GM21360 (cell line): ENCODE measurements around the gene PRAC2.

Experiments used
- ATAC-seq: cut with Tn5 transposase; IDR thresholded peaks from one replicate; pipeline ENCODE4 v1.9.1; 2021; ENCODE audit warnings: mild to moderate bottlenecking, moderate library complexity; ENCODE audit not compliant: unreplicated experiment

Gene PRAC2

DNA sequence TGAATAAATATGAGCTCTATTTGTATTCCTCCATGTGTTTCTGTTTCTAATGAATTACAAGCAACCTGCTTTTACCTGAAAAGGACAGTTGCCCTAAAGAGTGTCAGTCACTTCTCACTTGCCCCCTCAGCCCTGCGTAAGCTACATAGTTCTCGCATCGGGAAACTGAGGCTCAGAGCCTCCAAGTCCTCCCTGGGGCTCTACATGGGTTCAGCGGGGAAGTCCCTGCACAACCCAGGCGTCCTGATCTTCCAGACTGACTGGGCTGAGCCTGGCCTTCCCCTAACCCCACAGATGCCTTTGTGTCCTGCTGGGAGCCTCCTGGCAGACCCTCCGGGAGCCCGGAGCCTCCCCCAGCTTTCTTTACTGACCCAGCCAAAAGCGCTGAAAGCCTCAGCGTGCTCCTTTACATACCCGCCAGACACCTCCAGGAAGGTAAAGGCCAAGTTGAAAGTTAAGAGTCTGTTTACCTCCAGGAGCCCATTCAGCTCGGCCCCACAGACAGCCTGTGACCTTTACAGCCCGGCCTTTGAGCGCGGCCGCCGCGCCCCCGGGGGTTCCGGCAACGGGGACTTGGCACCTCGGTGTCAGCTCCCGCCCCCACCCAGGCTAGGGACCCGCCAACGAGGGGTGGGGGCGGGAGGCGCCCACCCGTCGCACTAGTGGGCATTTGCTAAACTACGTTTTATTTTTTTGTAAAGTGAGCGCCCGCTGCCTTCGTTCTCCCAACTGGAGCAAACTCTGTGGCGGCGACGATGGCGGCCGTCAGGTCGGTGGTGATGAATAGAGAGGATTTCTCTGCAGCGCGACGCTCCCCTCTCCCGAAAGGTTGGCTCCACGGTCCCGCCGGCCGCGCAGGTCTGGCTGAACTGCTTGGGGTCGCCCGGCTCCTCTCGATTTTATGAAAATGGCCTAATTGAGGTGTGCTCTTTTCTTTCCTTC lies 10.0 kb downstream of the PRAC2 start:
- ATAC-seq, result no peak

DNA sequence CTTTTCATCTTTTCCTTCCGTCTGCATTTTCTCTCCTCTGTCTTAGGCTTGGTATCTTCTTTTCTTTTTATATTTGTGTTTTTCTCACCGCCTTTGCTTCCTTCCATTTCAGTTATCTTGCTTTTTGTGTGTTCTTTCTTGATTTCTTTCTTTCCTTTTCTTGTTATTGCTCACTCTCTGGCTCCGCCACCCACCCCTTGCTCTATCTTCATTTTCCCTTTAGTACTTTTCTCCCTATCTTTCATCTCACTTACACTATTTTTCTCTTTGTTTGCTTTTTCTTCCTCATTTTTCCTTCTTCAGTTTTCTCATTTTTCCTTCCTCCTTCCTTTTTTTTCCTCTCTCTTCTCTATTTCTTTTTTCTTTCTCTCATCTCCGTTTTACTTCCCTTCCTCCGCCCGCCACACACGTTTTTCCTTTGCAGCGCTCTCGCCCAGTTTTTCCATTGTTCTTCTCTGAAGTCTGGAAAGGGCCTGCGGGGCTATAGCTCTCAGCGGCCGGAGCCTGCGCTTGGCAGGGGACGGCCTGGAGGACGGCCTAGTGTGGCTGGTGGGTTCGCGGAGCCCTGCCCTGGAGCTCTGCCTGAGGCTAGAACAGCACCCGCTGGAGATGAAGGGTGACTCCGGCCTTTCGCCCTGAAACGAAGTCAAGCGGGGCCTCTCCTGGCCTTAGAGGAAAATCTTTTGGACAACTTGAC lies 10.8 kb downstream of the PRAC2 start:
- ATAC-seq, result no peak

DNA sequence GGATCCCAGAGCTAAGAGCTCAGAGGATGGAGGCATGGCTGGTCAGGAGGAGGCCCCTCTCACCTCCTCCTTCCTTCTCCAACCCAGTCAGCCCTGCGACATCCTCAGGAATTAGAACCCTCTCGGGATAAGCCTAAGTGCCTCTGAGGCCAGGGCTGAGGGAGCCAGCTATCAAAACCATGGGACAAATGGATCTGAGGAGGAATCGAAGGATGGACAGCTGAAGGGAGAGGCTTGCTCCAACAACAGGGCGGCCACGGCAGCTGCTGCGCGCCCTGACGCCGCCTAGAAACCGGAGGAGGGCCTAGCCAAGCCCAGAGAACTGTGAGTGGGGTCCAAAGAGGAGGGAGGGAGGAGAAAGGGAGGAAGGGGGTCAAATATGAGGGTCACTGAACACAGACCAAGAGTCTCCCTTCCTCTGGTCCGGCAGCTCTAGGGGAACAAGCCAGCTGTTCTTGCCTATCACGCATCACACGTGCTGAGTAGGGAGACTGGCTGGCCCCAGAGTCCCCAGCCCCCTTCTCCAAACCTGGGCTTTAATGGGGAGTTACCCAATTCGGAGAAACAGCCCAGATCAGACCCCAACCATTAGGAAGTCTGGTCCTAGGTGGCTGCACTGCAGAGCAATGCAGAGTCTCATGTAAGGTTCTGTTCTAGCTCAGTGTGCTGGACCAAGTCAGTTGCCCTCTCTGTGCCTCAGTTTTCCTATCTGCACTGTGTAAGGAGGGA lies 11.5 kb downstream of the PRAC2 start:
- no peak for ATAC-seq

DNA sequence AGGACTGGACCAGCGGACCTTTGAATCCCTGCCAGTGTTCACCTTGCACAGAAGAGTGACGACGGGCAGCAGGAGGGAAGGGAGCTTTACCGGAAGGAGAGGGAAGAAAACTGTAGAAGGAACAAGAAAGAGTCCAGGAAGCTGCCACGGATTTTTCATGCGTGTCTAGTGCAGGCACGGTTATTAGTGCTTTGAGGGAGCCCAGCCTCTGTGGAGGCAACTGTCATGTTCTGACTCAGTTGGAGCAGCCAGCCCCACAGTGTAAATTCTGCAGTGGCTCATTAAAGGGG lies 12.0 kb downstream of the PRAC2 start:
- ATAC-seq, result no peak

DNA sequence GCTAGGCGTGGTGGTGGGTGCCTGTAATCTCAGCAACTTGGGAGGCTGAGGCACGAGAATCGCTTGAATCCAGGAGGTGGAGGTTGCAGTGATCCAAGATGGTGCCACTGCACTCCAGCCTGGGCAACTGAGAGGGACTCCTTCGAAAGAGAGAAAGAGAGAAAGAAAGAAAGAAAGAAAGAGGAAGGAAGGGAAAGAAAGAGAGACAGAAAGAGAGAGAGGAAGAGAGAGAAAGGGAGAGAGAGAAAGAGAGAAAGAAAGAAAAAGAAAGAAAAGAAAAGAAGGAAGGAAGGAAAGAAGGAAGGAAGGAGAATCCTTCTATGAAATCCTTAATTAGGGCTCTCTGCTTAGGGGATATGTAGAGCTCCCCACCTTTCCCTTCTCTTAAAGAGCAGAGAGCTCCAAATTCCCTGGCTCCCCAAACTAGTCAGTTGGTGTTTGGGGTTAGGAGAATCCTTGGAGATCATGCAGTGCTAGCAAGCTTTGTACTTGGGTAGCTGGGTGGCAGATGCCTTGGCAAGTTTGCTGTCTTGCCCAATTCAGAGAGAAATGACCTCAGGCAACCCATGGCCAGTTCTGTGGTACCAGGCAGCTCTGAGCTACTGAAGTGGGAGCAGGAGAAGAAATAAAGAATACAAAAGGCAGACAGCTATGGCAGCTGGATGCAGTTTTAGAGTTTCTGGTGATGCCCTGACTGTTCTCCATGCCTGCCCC lies 14.5 kb downstream of the PRAC2 start:
- no peak for ATAC-seq

DNA sequence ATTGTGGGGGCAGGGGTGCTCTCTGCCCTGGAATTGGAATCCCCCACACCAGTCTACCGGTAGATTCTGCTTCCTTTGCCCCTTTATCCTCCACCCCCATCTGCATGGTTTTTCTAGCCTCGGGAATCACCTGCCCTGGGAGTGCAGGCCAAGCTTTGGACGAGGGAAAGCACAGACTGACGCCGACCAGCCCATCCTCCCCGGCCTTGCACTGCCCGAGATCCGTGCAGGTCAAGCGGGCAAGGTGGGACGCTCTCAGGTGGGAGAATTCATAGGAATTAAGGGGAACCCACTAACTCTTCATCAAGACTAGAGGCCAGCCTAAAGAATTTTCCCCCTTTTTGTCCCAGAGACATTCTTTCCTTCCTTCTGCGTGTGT lies 15.4 kb downstream of the PRAC2 start:
- no peak for ATAC-seq

DNA sequence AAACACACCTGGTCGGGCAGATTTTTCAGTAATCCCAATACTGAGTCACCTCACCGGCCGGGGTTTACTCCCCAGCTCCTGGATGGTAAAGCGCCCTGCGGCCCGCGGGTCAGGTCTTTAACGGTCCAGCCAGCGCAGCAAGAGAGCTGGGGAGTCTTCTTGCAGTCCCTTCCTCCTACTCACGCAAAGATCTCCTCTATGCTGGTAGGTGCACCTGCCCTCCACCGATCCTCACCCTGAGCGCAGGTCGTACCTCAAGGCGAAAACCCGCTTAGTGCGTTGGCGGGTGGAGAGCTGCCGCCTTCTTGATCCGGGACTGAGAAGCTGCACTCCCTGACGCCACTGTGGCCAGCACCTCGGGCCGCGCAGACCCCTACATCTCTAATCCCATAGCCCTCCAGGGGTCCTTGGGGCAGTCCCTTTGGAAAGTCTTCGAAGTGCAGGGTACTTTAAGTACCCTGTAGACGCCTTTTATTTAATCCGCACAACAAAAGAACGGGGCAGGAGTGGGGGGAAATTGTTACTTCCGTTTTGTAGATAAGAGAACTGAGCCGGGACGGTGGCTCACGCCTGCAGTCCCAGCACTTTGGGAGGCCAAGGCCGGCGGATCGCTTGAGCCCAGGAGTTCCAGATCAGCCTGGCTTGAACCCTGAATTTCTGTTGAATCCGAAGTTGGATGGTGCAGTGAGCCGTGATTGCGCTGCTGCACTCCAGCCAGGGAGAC lies 16.0 kb downstream of the PRAC2 start:
- ATAC-seq, result no peak

DNA sequence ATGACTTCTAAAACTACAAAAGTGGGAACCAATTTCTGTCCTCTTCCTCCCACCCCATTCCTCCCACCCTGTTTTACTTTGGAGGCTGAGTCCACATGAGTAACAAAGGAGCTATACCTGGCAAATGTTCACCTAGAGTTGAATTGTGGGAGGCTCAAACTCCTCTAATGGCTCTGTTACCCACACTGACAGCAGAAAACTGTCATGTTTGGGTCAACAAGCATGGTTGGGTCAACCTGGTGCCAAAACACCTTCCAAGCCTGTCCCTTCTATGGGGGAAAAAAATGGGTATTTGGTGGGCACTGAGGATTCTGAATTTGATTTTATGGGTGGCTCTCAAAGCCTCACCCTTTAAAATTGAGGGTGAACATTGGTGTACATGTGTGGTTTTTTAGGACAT lies 17.6 kb downstream of the PRAC2 start:
- ATAC-seq, result no peak

DNA sequence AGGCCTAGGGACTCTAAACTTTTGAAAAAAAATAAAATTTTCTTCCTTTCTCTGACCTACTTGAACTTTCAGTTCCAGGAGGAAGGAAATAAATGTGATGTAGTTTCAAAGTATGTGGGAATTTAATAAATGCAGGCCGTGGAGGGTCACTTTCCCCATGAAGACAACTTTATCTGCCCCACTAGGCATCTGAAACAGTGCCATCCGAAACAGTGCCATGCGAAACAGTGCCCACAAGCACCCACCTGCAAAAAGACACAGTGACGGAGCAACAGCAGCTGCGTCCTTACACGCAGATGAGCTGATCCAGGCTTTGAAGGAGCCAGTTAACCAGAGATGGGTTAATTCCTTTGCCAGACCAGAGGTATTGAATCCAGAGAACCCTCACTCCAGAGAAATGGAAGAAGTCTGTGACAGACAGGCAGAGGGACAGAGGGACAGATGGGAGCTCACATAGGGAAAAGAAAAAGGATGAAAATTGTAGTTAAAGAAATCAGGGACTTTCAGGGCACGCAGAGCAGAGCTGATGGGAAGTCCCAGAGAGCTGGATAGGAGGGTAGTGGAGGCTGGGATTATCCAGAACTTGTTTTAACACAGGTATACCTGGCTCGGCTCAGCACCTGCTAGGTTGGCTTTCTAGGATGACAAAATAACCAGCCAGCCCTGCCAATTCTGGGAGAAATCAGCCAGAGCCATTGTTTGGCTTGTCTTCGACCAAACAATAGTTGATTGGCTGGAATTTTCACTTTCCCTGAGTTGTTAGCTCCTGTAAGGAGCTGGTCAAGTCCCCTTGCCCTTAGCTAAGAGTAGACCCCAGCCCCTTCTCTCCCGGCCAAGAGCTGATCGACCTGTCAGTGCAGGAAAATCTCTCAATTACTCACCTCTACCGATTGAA lies 22.6 kb downstream of the PRAC2 start:
- no peak for ATAC-seq

DNA sequence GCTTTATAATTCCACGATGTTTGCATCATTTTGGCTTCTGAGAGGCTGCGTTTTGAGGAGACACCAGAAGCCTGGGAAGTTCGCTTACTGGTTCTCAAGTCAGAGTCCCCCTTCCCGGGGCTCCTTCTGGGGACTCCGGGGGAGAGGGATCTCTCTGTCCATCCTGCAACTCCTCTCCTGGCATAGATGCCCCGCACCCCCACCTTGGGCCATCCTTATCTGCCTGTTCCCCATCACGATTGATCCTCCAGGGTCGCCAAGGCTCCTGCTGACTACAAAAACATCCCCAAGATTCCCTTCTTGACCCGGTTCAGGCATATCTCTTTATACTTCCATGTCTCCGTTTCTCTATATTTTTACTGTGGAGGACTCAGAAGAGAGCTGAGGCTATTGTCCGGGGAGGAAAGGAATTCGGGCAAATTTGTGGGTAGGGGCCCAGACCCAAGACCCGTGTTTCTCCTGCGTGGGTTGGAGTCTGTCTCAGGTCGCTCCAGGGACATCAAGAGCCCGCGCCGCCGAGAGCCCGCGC lies 24.0 kb downstream of the PRAC2 start:
- ATAC-seq, result no peak

DNA sequence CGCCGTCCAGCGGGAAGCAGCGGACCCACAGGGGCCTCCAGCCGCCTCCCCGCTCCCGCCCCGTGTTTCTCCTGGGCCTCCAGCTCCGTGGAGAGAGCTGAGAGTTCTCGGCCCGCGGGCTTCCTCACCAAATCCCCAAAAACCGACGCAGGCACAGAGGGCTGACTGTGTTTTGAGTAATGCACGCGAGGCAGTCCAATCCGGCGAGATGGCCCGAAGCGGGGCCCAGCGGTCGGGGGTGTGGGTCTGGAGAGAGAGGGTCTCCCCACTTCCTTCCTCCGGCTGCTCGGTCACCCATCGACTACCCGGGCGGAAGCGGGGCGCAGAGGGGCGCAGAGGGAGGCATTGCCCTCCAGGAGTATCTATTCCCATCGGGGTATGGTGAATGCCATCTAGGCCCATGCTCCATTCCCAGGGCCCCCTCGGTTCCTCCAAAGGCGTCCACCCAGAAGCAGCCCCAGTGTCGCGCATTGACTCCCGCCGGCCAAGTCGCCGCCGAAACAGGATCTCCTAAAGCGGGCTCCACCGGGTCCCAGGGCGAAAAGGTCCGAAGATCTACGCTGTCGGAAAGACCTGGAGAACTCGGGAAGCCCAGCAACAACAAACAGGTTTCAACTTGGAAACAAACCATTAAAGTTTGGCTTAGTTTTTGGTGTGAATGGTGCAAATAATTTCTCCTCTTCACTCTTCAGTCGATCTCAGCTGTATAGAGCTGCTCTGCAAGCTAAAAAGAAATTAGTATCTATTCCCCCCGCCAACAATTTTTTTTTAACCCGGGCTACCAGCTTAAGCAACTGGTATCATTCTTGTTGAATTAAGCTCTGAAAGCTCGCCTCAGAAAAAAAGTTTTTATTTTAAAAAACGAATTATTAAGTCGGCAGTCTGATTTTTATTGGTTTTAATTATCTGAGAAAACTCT lies 24.7 kb downstream of the PRAC2 start:
- ATAC-seq, result no peak

DNA sequence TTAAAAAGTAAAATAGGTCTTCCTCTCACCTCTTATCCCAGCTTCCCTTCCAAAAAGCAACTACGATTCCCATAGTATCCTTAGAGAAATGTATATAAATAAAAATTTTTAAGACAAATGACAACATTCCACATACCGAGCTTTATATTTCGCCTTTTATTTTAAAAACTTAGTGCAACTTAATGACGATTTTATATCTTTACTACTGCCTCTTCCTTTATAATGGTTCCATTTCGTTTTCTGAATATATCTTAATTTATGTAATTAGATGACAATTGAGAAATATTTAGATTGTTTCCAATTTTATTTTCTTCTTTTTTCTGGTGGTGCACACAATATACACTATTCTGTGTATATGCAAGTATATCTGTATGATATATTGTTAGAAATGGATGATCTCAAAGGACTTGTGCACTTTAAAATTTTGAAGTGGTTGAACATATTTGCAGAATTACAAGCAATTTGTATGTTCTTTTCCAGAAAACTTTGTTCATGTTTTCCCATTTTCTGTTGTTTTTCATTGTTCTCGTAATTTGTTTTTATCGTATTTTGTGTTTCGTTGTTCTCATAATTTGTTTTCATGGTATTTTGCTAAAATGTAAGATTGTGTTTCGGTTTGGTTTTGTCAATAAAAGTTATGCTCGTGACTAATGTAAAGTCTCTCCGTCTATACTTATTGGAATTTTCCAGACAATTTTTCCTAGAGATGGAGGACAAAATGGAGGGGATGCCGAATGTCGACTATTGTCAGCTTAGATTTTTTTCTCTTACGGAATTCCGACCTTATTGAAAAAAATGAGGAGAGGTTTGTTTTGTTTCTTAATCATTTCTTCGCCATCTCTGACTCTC lies 26.0 kb downstream of the PRAC2 start:
- no peak for ATAC-seq

DNA sequence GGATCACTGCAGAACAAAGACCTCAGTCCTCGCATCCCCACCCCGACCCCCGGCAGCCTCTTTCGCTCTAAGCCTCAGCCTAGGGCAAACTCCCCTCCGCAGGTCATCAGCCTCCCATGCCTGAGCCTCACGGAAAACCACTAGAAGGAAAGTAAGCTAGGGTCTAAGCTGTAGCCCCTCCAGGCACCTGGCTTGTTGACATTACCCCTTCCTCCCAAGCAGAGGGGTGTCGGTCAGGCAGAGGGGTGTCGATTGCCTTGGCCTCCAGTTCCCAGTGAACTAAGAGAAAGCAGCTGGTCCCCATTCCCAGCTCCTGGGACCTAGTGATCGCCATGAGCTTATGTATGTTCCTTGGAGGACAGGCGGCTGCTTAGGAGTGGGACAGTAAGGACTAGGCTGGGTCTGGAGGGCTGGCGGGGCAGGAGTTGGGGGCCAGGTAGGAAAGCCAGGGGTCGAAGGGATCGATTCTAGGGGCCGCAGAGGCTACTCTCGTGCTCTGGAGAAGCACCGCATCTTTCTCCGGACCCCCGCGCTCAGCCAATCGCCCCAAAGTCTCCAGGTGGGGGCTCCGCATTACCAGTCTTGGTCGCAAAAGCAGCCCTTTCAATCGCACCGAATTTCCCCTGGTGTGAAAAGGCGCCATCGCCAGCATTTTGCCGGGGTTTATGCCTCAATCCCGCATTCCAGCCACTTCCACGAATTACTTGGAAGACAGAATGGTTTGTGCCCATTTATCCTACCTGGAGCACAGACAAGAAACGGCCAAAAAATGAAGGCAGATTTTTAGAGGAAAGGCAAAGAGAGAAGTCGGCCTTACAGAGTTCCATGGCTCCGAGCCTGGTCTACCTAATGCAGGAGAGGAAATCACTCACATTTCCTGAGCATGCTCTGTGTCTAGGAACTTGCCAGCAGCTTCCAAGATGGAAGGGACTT lies 26.9 kb downstream of the PRAC2 start:
- ATAC-seq, result no peak

DNA sequence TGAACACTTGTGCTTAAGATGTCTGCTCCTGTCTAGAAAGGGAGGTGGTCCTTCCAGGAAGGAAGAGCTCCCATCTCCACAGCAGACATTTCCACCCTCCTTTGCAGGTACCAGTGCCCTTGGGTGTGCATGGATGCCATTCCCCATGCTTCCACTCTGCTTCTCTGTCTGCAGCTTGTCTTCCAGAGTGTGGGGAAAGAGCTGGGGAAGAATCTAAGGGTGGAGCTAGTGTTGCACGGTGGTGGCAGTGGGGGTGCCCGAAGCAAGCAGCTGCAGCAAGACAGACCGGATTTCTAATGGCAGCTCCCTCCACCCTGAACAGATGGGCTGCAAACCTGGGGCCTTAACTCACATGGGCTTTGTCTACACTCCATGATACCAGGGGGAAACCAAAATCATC lies 28.2 kb downstream of the PRAC2 start:
- ATAC-seq, result no peak

DNA sequence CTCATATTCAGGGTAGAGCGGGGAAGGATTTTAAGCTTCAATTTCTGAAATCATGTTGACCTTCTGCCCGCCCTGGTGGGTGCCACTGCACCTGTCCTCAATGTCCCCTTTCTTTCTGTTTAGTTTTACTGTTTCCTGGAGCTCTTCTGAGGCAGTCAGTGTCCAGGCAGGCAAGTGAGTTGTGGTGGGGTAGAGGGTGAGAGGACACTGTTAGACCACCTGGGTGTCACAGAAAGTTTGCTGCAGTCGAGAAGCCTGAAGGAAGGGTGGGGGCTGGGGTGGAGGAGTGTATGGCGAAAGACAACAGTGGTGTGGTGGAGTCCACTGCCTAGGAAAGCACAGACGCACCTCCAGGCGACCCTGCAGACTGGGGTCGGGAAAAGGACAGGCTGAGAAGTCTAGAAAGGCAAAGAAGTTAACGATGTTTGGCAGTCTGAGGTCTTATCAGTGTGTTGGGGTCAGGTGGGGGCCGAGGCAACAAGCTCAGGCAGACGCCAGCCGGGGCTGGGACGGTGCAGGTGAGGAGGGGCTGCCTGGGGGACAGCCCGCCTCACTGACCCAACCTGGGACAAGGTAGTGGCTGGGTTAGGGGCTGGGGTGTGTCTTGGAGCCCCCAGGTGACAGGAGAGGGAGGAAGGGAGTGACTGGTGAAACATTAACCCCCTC lies 28.9 kb downstream of the PRAC2 start:
- no peak for ATAC-seq
